HG03520 (cell line): ENCODE measurements around the gene ZNF385C.

Experiments used
- ATAC-seq: cut with Tn5 transposase; IDR thresholded peaks from one replicate; pipeline ENCODE4 v1.9.1; 2021; ENCODE audit warnings: mild to moderate bottlenecking, moderate library complexity; ENCODE audit not compliant: unreplicated experiment

ZNF385C gene

DNA sequence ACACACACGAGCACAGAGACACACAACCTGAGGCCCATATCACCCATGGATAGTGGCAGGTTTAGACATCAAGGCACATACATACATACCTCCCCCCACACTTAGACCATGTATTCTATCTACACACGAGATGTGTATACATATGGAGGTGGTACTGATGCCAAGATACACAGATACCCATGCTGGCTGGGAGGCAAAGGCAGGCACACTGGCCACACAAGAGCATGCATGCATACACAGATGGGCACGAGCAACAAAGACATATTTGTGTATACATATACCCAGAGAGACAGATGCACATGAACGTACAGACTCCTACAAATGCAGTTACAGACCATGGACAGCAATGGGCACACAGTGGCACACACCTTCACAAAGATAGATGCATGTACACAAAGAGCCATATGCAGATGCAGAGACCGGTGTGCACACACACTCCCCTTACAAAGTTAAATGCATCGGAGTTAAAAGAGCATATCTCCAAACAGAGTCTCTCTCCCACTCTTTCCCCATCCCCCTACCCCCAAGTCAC is 45.9 kb downstream of the ZNF385C start:
- no peak for ATAC-seq

DNA sequence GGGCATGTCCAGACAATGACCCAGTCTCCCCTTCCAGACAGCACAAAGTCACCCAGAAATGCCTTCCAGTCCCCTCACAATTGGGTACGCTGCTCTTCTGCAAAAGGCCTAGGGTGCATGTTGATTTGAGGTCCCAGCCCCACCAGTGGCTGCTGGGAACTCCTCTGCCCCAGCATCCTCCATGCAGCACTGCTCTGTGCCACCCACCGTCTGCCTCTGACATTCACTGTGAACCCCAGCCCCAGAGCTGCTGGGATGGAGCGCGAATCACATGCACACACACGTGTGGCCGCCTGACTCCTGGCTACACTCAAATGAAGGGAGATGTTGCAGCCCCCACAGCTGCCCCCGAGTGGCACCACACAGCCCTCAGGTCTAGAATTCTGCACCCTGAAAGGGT is 46.6 kb downstream of the ZNF385C start:
- no peak for ATAC-seq

GRCh38 chr17:42051013-42051400 is 47.3 kb downstream of the ZNF385C start:
- ATAC-seq = no peak

DNA sequence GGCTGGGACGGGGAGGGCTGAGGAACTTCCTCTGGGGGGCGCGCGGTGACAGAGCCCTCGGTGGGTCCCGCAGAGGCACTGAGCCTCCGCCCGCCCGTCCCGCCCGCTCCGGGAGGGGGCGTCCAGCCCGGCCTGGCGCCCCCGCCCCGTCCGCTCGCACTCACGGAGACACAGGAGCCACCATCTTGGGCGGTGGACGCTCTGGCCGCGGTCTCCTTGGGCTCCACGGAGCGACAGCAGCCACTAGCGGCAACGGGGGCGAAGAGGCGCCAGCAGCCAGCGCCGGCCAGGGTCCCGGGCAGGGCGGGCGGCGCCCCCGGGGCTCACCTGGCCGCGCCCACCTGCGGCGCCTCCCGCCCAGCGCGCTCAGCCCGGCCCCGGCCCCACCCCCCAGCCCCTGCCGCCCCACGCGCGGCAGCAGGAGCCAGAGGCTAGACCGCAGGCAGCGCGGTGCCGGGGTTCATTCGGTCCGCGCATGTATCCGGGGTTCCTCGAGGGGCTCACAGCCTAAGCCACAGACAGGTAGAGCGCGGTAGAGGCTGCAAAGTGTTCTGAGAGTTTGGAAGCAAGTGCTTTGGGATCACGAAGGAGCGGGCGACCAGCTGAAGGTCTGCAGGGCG is 47.8 kb downstream of the ZNF385C start, which contains the start of gene C17orf113:
Gene C17orf113, minus strand, starts transcription at position 209 of the 620 bp plus-strand sequence. CDS start 7,225 bp downstream, outside the sequence.
- ATAC-seq = no peak

DNA sequence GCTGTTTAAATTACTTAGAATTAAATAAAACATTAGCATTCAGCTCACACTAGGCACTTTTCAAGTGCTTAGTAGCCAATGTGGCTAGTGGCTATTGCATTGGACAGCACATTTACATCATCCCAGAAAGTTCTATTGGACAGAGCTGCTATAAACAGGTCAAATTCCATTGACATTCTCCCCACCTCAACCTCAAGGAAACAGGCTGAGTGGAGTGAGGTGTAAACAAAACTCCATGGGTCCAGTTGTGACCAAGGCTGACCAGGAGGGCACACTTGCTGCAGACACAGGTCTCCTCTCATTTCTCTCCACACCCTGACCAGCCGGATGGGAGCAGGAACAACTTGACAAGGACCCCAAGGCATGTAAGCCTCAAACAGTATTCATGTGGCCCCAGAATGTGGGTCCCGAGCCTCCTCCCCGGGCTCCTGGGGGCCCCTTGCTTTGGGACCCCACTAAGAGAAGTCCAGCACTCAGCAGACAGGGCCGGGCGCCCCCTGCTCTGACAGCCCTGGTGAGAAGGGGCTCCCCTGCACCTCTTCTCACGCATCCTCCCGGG is 48.4 kb downstream of the ZNF385C start:
- no peak for ATAC-seq

DNA sequence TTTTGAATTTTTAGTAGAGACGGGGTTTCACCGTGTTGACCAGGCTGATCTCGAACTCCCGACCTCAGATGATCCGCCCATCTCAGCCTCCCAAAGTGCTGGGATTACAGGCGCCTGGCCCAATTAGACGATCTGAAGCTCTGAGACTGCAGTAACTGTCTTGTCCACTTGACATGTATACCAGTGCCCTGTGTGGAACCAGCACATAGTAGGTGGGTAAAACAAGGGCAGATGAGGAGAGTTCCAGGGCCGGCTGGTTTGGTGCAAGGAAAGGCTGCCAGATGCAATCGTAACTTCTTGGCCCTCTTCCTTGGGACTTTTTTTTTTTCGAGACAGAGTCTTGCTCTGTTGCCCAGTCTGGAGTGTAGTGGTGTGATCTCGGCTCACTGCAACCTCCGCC is 50.9 kb downstream of the ZNF385C start:
- no peak for ATAC-seq

DNA sequence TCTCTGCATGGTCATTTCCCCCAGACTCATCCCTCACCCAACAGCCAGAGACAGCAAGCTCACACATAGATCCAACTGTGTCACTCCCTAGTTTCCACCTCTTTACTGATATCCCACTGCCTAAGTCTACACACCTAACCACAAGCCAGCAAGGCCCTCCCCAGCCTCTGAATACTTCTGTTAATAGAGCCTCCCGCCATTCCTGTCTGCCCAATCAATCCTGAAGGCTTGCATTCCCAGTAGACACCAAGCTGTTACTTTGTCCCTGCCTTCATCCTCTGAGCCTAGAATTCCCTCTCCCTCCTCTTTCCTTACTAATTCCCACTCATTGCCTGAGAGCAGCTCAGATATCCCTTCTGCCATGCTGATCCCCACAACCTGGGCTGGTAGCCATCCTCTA is 52.6 kb downstream of the ZNF385C start:
- ATAC-seq = no peak

- ATAC-seq = no peak
Measured at GRCh38 chr17:42042598-42043319, 55.5 kb downstream of the ZNF385C start.

DNA sequence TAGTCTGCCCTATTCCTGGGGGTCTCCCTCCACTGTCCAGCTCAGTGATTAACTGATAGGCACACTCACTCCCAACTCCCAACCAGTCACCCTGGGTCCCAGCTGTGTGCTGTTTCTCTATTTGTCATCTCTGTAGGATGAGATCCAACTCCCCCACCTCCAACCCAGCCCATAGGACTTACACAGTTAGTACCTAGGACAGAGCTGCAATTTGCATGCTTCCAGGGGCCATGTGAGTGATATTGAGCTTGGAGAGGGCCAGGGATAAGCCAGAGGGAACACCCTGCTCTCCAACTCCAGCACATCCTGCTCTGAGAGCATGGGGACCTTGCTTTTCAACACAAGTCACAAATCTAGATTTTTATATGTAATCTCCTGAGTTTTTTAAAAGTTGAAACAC is 56.7 kb downstream of the ZNF385C start:
- no peak for ATAC-seq

GRCh38 chr17:42040818-42041217 is 57.5 kb downstream of the ZNF385C start:
- no peak for ATAC-seq

- ATAC-seq = no peak
Measured at GRCh38 chr17:42039794-42040763, 58.2 kb downstream of the ZNF385C start.

- no peak for ATAC-seq
Measured at GRCh38 chr17:42038221-42038973, 59.9 kb downstream of the ZNF385C start.

DNA sequence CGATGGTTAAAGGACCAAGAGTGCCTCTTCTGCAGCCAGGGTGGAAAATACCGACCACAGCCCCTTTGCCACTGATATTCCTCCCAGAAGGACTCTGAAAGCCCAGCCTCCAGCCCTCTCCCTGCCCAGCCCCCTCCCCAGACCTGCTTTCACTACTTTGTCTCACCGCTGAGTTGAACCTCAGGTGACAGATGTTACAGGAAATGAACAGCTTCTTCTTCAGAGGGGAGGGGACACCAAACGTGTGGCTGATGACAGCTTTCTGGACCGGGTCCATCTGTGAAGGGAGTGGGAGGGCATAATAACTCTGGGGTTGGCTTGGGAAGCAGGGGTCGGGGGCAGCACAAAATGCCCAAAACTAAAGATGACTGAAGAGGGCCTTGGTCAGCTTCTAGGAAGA is 64.2 kb downstream of the ZNF385C start:
- ATAC-seq = no peak

GRCh38 chr17:42031584-42031983 is 66.7 kb downstream of the ZNF385C start:
- ATAC-seq = no peak

DNA sequence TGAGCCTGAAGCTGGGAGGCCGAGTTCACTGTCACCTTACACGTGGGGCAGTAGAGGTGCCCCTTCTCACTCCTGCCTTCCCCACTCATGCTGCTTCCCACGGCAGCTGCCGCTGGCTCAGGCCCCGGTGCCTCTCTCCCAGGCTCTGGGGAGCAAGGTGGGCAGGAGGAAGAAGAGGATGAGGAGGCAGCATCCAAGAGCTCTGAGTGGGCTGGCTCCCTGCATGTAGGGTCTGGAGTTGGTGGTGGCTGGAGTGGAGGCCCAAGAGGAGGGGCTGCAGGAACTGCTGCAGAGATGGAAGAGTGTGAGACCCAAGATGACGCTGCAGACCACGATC is 69.5 kb downstream of the ZNF385C start:
- no peak for ATAC-seq

GRCh38 chr17:42027961-42028790 is 70.1 kb downstream of the ZNF385C start:
- ATAC-seq = no peak

DNA sequence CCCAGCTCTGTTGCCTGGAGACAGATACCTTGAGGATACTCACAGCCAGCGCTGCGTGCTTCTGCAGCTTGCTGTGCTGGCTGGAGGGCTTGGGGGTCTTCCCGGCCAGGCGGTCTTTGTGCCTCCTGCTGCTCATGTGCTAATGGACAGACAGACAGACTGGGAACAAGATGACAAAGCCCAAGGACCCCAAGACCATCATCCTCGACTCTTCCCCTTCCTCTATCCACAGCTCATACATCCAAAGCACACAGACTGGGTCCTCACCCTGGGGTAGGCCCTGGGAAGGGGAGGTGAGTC is 70.7 kb downstream of the ZNF385C start:
- ATAC-seq = no peak

- ATAC-seq = no peak
Measured at GRCh38 chr17:42026857-42027589, 71.2 kb downstream of the ZNF385C start.

- ATAC-seq = no peak
Measured at GRCh38 chr17:42025936-42026335, 72.3 kb downstream of the ZNF385C start.
